Measurements from ENCODE around the gene MINDY2. TPM values are rescaled to one million over a fixed set of nuclear protein-coding genes. Genes with fewer than 3 reads are reported as not detected.
A peak's percentile ranks its signal among the peaks of the same experiment; 100 is the strongest.

Gene MINDY2
- total and polyA plus RNA-seq, 9 of the 15 experiments (the other 6 are each of a cell fraction or from before 2014, with no cell fraction given) = 2.4 to 15.3 (median 7.2) TPM

DNA sequence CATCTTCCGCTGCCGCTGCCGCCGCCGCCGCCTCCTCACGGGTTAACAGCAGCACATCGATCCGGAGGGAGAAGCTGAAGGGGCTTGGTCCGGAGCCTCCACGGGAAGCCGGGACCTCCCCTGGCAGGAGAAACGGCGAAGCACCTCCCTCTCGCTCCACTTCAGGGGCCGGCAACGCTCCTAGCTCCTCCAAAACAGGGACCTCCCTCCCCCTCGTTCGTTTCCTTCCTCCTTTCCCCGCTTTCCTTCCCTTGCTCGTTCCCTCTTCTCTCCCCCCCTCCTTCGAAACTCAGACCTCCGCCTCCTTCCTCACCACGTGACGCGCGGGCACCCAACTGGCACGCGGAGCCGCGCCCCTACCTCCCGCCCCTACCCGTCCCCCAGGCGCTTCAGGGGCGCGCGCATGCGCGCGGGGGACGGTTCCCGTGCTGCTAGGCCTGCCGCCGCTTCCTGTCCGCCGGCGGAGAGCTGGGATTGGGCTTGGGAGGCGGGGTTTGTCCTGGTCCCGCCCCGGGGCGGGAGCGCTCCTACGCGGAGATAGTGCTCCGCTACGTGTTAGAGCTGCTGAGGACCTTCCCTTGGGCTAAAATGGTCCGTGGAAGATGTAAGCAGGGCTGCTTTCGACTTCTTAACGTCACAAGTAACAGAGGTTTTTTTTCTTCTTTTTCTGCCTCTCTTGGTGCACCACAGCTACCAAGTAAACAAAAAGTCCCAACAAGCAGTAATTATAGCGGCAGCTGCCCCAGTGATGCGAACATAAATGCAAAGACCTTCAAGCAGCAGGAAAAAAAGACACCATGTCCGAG lies 21.4 kb upstream of the MINDY2 start, which contains the start of gene ADAM10 (continued):
- TF ChIP-seq CLOCK (CRISPR knock-in tag; IDR thresholded peaks at IDR 0.05; ENCODE audit: borderline replicate concordance) (no peak), SREBF2 (CRISPR knock-in tag; IDR thresholded peaks at IDR 0.05) (no peak), ZBTB2 (IDR thresholded peaks at IDR 0.05) (peak; percentile 96), SIN3B (IDR thresholded peaks at IDR 0.05; ENCODE audit: low read depth) (no peak), MAX (CRISPR knock-in tag; IDR thresholded peaks at IDR 0.05) (peak; percentile 92), CEBPB (tag; IDR thresholded peaks at IDR 0.05) (no peak), POLR2B (IDR thresholded peaks at IDR 0.05; ENCODE audit: low read depth, partially characterized antibody) (peak; percentile 77), CHD4 (IDR thresholded peaks at IDR 0.05; ENCODE audit: insufficient read depth, insufficient replicate concordance, low read depth, low read length, poor library complexity, severe bottlenecking) (no peak), MIER1 (IDR thresholded peaks at IDR 0.05; ENCODE audit: low read depth) (no peak), TEAD1 (CRISPR knock-in tag; IDR thresholded peaks at IDR 0.05) (no peak; a peak in 1 of 4 replicates), SIN3A (IDR thresholded peaks at IDR 0.05; ENCODE audit: borderline replicate concordance in 2 of 2, control insufficient read depth in 1 of 2, low read depth in 2 of 2, low read length in 2 of 2) (peak in 1 of 2 experiments; percentile 30; a peak in 1 of 4 replicates), SMAD4 (CRISPR knock-in tag; conservative IDR thresholded peaks at IDR 0.05) (no peak; the same call in none of the 2 replicates), TOE1 (IDR thresholded peaks at IDR 0.05; ENCODE audit: borderline replicate concordance) (peak; percentile 97), TOE1 (CRISPR knock-in tag; IDR thresholded peaks at IDR 0.05; ENCODE audit: borderline replicate concordance, low read depth) (no peak)
- TF ChIP-seq, protein P1, sequence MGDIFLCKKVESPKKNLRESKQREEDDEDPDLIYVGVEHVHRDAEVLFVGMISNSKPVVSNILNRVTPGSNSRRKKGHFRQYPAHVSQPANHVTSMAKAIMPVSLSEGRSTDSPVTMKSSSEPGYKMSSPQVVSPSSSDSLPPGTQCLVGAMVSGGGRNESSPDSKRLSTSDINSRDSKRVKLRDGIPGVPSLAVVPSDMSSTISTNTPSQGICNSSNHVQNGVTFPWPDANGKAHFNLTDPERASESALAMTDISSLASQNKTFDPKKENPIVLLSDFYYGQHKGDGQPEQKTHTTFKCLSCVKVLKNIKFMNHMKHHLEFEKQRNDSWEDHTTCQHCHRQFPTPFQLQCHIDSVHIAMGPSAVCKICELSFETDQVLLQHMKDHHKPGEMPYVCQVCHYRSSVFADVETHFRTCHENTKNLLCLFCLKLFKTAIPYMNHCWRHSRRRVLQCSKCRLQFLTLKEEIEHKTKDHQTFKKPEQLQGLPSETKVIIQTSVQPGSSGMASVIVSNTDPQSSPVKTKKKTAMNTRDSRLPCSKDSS (IDR thresholded peaks at IDR 0.05; ENCODE audit: low read depth, partially characterized antibody) = no peak
- TF ChIP-seq, protein P2, sequence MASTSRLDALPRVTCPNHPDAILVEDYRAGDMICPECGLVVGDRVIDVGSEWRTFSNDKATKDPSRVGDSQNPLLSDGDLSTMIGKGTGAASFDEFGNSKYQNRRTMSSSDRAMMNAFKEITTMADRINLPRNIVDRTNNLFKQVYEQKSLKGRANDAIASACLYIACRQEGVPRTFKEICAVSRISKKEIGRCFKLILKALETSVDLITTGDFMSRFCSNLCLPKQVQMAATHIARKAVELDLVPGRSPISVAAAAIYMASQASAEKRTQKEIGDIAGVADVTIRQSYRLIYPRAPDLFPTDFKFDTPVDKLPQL (IDR thresholded peaks at IDR 0.05; ENCODE audit: extremely low read depth, insufficient read length) = peak; percentile 26
- TF ChIP-seq, protein P3, sequence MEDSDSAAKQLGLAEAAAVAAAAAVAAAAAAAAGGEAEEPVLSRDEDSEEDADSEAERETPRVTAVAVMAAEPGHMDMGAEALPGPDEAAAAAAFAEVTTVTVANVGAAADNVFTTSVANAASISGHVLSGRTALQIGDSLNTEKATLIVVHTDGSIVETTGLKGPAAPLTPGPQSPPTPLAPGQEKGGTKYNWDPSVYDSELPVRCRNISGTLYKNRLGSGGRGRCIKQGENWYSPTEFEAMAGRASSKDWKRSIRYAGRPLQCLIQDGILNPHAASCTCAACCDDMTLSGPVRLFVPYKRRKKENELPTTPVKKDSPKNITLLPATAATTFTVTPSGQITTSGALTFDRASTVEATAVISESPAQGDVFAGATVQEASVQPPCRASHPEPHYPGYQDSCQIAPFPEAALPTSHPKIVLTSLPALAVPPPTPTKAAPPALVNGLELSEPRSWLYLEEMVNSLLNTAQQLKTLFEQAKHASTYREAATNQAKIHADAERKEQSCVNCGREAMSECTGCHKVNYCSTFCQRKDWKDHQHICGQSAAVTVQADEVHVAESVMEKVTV (CRISPR knock-in tag; IDR thresholded peaks at IDR 0.05) = no peak

All from K562 (cell line).